ENCODE measurements around the gene VWA5A. TPM values are rescaled to one million over a fixed set of nuclear protein-coding genes. Genes with fewer than 3 reads are reported as not detected.

VWA5A gene
- total RNA-seq, 6 experiments from 2014 or later = 3.5 to 9.0 (median 5.8) TPM

DNA sequence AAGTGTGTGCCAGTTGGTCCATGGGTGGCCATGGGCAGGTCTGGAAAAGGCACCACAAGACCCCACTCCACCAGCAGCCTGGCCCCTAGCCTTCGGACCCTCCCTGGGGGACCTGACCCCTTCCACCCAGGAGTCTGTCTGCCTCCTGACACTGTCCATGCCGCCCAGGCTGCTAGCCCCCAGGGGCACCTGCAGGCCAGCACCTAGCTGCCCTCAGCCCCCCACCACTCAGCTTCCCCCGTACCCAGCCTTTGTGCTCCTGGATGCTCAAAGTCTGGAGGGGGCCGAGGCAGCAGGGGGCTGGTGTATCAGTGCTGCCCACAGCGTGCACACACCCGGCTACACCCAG, 39.8 kb upstream of the VWA5A start:
- TF ChIP-seq, protein P1, sequence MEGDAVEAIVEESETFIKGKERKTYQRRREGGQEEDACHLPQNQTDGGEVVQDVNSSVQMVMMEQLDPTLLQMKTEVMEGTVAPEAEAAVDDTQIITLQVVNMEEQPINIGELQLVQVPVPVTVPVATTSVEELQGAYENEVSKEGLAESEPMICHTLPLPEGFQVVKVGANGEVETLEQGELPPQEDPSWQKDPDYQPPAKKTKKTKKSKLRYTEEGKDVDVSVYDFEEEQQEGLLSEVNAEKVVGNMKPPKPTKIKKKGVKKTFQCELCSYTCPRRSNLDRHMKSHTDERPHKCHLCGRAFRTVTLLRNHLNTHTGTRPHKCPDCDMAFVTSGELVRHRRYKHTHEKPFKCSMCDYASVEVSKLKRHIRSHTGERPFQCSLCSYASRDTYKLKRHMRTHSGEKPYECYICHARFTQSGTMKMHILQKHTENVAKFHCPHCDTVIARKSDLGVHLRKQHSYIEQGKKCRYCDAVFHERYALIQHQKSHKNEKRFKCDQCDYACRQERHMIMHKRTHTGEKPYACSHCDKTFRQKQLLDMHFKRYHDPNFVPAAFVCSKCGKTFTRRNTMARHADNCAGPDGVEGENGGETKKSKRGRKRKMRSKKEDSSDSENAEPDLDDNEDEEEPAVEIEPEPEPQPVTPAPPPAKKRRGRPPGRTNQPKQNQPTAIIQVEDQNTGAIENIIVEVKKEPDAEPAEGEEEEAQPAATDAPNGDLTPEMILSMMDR (IDR thresholded peaks at IDR 0.05) = no peak
- TF ChIP-seq POLR2A (IDR thresholded peaks at IDR 0.05) = no peak
- intact Hi-C loops (cut with DNase I) = no loop called here
- Histone ChIP-seq H3K27ac (no peak overlapping the region), H3K9me3 (no peaks in the 10 kb centered on the region), H3K27me3 (peaks cover 0 to 4% of the 10 kb centered on the region in 2 donors), H3K36me3 (no peaks in the 10 kb centered on the region), H3K4me1 (peaks cover 0 to 2% (median 0%) of the 10 kb centered on the region in 4 donors), H3K4me3 (no peak overlapping the region)
- WGBS (ENCODE audit: insufficient coverage, low coverage, low lambda C conversion rate, missing lambda C conversion rate) = no CpG with 5 or more reads among the region's 6 CpGs
- ATAC-seq = peak in 1 of 4 donors; percentile 32
- DNase-seq = no peak

DNA sequence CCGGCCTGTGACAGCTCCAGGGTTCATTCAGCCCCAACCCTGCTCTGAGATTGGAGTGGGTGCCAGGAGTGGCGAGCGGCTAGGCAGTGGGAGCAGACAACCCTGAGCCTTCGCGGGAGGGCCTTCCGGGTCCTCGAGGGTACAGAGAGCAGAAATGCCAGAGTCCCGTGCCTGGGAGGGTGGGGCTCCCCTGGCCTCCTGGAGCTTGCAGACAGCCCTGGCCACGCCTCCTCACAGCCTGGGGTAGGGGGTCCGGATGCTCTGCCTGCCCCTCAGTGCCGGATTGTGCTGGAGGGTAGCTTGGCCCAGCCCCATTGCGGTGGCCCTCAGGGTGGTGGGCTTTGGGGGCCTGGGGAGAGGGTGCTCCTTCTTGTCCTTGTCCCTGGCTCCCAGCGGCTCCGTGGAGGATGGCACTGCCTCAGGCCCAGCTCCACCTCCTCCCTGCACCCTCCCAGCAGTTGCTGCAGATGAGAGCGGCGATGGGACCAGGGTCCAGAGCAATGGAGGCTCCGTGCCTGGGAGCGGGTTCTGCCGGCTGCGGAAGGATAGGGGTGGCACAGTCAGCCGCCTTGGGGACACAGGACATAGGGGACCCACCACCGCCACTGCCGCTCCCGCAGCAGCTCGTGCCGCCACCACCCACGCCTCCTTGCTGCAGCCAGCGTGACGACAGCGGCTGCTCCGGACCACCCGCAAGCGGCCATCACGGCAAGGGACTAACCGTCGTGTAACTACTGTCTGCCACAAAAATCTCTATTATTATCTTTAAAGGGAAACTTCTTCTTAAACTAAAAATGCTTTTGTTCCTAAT, 39.2 kb upstream of the VWA5A start:
- intact Hi-C loops (cut with DNase I) = no loop called here
- peak; percentile 39 to 51 (median 46) for ATAC-seq
- WGBS (ENCODE audit: insufficient coverage, low coverage, low lambda C conversion rate, missing lambda C conversion rate) = 0% methylated on average over 3 of the region's 36 CpGs
- Histone ChIP-seq H3K9me3 (no peaks in the 10 kb centered on the region), H3K4me3 (peak overlapping the region in 2 of 3 donors; percentile 16 to 24), H3K4me1 (peaks cover 0 to 2% (median 0%) of the 10 kb centered on the region in 4 donors), H3K27me3 (peaks cover 0 to 4% of the 10 kb centered on the region in 2 donors), H3K36me3 (no peaks in the 10 kb centered on the region), H3K27ac (no peak overlapping the region)
- DNase-seq = peak in 1 of 3 donors; percentile 31
- no peak for TF ChIP-seq POLR2A (IDR thresholded peaks at IDR 0.05)
- TF ChIP-seq, protein P1 (IDR thresholded peaks at IDR 0.05) = no peak

DNA sequence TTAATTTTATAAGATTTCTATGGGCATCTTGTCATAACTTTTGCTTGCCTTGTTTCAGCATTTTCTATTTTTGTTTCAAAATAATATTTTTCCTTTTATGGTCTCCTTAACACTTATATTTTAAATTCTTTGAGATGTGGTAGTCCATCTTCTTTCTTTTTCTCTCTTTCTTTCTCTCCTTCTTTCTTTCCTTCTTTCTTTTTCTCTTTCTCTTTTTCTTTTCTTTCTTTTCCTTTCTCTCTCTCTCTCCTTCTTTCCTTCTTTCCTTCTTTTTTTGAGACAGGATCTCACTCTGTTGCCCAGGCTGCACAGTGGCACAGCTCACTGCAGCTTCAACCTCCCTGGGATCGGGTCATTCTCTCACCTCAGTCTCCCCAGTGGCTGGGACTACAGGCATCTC, 38.0 kb upstream of the VWA5A start:
- Histone ChIP-seq H3K4me3 (no peak overlapping the region), H3K9me3 (no peaks in the 10 kb centered on the region), H3K36me3 (no peaks in the 10 kb centered on the region), H3K27ac (no peak overlapping the region), H3K27me3 (peaks cover 0 to 4% of the 10 kb centered on the region in 2 donors), H3K4me1 (peaks cover 0 to 2% (median 0%) of the 10 kb centered on the region in 4 donors)
- intact Hi-C loops (cut with DNase I) = no loop called here
- TF ChIP-seq, protein P1 (IDR thresholded peaks at IDR 0.05) = no peak
- no peak for TF ChIP-seq POLR2A (IDR thresholded peaks at IDR 0.05)
- DNase-seq (no peak), ATAC-seq (no peak)
- WGBS (ENCODE audit: insufficient coverage, low coverage, low lambda C conversion rate, missing lambda C conversion rate) = 67% methylated on average over 1 of the region's 1 CpG

DNA sequence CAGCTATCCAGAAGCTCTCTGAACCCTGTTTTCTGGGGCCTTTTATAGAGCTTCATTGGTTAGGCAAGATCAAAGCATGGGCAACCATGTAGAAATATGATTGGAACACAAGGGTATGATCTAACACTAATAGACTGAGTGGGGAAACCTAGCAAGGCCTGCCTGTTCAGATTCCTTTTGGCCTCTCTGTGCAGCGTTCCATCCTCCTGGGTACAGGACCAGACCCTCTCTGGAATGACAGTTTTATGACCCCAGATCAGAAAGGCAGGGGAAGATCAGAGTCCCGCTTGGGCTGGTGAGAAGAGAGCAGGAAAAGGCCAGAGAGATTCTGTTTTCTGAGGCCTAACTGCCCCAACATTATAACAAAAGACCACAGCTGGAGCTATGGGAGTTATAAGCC, 36.7 kb upstream of the VWA5A start:
- ATAC-seq = no peak
- peaks cover 0 to 2% (median 0%) of the 10 kb centered on the region in 4 donors for H3K4me1 ChIP-seq
- H3K4me3 ChIP-seq = no peak overlapping the region
- H3K27ac ChIP-seq = no peak overlapping the region
- peaks cover 0 to 4% of the 10 kb centered on the region in 2 donors for H3K27me3 ChIP-seq
- TF ChIP-seq POLR2A (IDR thresholded peaks at IDR 0.05) = no peak
- TF ChIP-seq, protein P1 (IDR thresholded peaks at IDR 0.05) = no peak
- no peak for DNase-seq
- H3K36me3 ChIP-seq = no peaks in the 10 kb centered on the region
- intact Hi-C loops (cut with DNase I) = no loop called here
- 86% methylated on average over 2 of the region's 2 CpGs for WGBS (ENCODE audit: insufficient coverage, low coverage, low lambda C conversion rate, missing lambda C conversion rate)
- H3K9me3 ChIP-seq = no peaks in the 10 kb centered on the region
